Esophagus muscularis mucosa (tissue), 4 donors: ENCODE results near the gene CSGALNACT2.

Experiments
- CTCF ChIP-seq, 3 experiments: fragments of 200-600 bp in 2 of 3; fragments of 450-650 bp in 1 of 3; sonication (generic) in 2 of 3; IDR thresholded peaks; one replicate each; pipeline ENCODE4 v1.5.1; 2017 to 2019; ENCODE audit warnings: antibody characterized with exemption in 3 of 3, mild to moderate bottlenecking in 2 of 3, moderate library complexity in 1 of 3
- EP300 ChIP-seq: sonication (generic); formaldehyde crosslinking; IDR thresholded peaks from one replicate; pipeline ENCODE4 v1.6.1; 2017; ENCODE audit warnings: antibody characterized with exemption
- POLR2AphosphoS5 ChIP-seq, 2 donors: sonication (generic); formaldehyde crosslinking; IDR thresholded peaks; one replicate each; pipeline ENCODE4 v1.6.1; 2017; ENCODE audit warnings: antibody characterized with exemption in 2 of 2

GRCh38 chr10:43153901-43154300 lies 15.7 kb downstream of the CSGALNACT2 start:
- TF ChIP-seq CTCF (IDR thresholded peaks at IDR 0.05) = no peak
- TF ChIP-seq EP300 = no peak
- no peak for TF ChIP-seq POLR2AphosphoS5 (IDR thresholded peaks at IDR 0.05)
